K562 (cell line): ENCODE results near the gene MAP3K13. TPM values are rescaled to one million over a fixed set of nuclear protein-coding genes. Genes with fewer than 3 reads are reported as not detected.

ENCODE experiments used
- ATF3 ChIP-seq, 2 experiments: fragments of 450-650 bp in 1 of 2; sonication (generic) in 1 of 2; formaldehyde crosslinking in 1 of 2; IDR thresholded peaks in 1 of 2; conservative IDR thresholded peaks in 1 of 2; 2 replicates each; pipeline versions ENCODE4 v1.6.1 to v1.8.1; 2016 to 2023; ENCODE audit warnings: mild to moderate bottlenecking in 2 of 2, moderate library complexity in 2 of 2, inconsistent platforms in 1 of 2, missing genetic modification reagents in 1 of 2
- ATF7 ChIP-seq: fragments of 450-650 bp; IDR thresholded peaks from 2 replicates; pipeline ENCODE4 v1.7.1; 2014; ENCODE audit warnings: mild to moderate bottlenecking, moderate library complexity
- MAFG ChIP-seq: fragments of 450-650 bp; conservative IDR thresholded peaks from 2 replicates; pipeline ENCODE4 v1.6.1; 2016; ENCODE audit warnings: missing genetic modification characterization, missing compliant biosample characterization
- MYNN ChIP-seq, 2 experiments: sonication (generic); formaldehyde crosslinking in 1 of 2; IDR thresholded peaks; 2 replicates each; pipeline versions ENCODE4 v1.5.0 to v1.6.1; 2016 to 2020; ENCODE audit warnings: antibody characterized with exemption in 1 of 2, missing genetic modification reagents in 1 of 2
- NR2C1 ChIP-seq, 2 experiments: fragments of 450-650 bp; IDR thresholded peaks; 2 replicates each; pipeline ENCODE4 v1.6.1; 2017; ENCODE audit warnings: mild to moderate bottlenecking in 2 of 2, antibody characterized with exemption in 1 of 2, inconsistent platforms in 1 of 2, missing compliant biosample characterization in 1 of 2, missing genetic modification characterization in 1 of 2
- RB1 ChIP-seq: fragments of 450-650 bp; IDR thresholded peaks from 2 replicates; pipeline ENCODE4 v1.6.1; 2017; ENCODE audit warnings: low read depth, mild to moderate bottlenecking
- RCOR1 ChIP-seq, 2 experiments: IDR thresholded peaks; 2 replicates each; pipeline ENCODE4 v1.6.1; 2012; ENCODE audit warnings: low read depth in 2 of 2, low read length in 2 of 2, borderline replicate concordance in 1 of 2, improper control_type of control experiment in 1 of 2
- REST ChIP-seq, 2 experiments: fragments of 450-650 bp; formaldehyde crosslinking in 1 of 2; IDR thresholded peaks; 2 replicates each; pipeline versions ENCODE4 v1.4.0 to v1.6.1; 2014 to 2020; ENCODE audit warnings: mild to moderate bottlenecking in 2 of 2, borderline replicate concordance in 1 of 2, low read depth in 1 of 2
- SMARCB1 ChIP-seq: IDR thresholded peaks from 2 replicates; pipeline ENCODE4 v1.6.1; 2011; ENCODE audit warnings: improper control_type of control experiment, low read depth; ENCODE audit not compliant: insufficient read length
- TRIM25 ChIP-seq: fragments of 450-650 bp; IDR thresholded peaks from 2 replicates; pipeline ENCODE4 v1.7.0; 2016; ENCODE audit warnings: borderline replicate concordance
- ZFP91 ChIP-seq: sonication (generic); formaldehyde crosslinking; IDR thresholded peaks from 2 replicates; pipeline ENCODE4 v1.8.0; 2022; ENCODE audit warnings: mild to moderate bottlenecking, missing genetic modification reagents
- ZNF766 ChIP-seq: fragments of 200-800 bp; sonication (Bioruptor generic); conservative IDR thresholded peaks from 2 replicates; pipeline ENCODE4 v1.6.1; 2016; ENCODE audit warnings: missing genetic modification characterization, missing compliant biosample characterization
- polyA plus RNA-seq, 8 experiments: library from polyadenylated mRNA; depleted of rRNA in 4 of 8; stranded (reverse) in 5 of 8; unstranded in 3 of 8; fragments of >200 nt; fragmentation: Nextera tagmentation in 2 of 8; fragmentation: Illumina TruSeq in 1 of 8; extraction: Ambion mirVana in 2 of 8; extraction: Trizol in 1 of 8; gene quantifications; 2 replicates each; pipeline versions ENCODE4 v1.2.1 to v1.2.3, GENCODE V29; 2011 to 2014; ENCODE audit warnings: inconsistent platforms in 1 of 8, missing spikeins in 1 of 8
- total RNA-seq, 7 experiments: library from RNA; depleted of rRNA in 6 of 7; stranded (reverse); fragments of >200 nt in 6 of 7; fragmentation: Illumina TruSeq in 2 of 7; extraction: Trizol in 2 of 7; gene quantifications; 2 replicates each; pipeline versions ENCODE4 v1.2.1 to v1.2.3, GENCODE V29; 2011 to 2021; ENCODE audit warnings: low replicate concordance in 1 of 7

MAP3K13 gene
- total and polyA plus RNA-seq, 9 of the 15 experiments (the other 6 are each of a cell fraction or from before 2014, with no cell fraction given), result 0.04 to 0.32 (median 0.15) TPM; not detected in 2

GRCh38 chr3:185473290-185473815, 110.4 kb downstream of the MAP3K13 start (continued):
- TF ChIP-seq ATF3 (IDR thresholded peaks at IDR 0.05) (peak; percentile 96), ATF3 (CRISPR knock-in tag; conservative IDR thresholded peaks at IDR 0.05) (no peak), REST (IDR thresholded peaks at IDR 0.05; ENCODE audit: borderline replicate concordance) (peak; percentile 3; the same call in 1 of the 2 replicates), REST (CRISPR knock-in tag; IDR thresholded peaks at IDR 0.05; ENCODE audit: low read depth) (no peak), RCOR1 (IDR thresholded peaks at IDR 0.05; ENCODE audit: borderline replicate concordance in 1 of 2, low read depth in 2 of 2, low read length in 2 of 2) (peak; percentile 35 to 85; a peak in 1 of 4 replicates), ZFP91 (CRISPR knock-in tag) (no peak), MAFG (peak; percentile 53; the same call in 1 of the 2 replicates), RB1 (peak; percentile 35; the same call in 1 of the 2 replicates), SMARCB1 (no peak), ATF7 (peak; percentile 85), ZNF766 (CRISPR knock-in tag) (peak; percentile 70; the same call in 1 of the 2 replicates), TRIM25 (no peak), MYNN (IDR thresholded peaks at IDR 0.05) (peak; percentile 65; the same call in 1 of the 2 replicates), MYNN (CRISPR knock-in tag; IDR thresholded peaks at IDR 0.05) (no peak), NR2C1 (IDR thresholded peaks at IDR 0.05) (peak; percentile 59), NR2C1 (tag; IDR thresholded peaks at IDR 0.05) (peak; percentile 76)
